Ishikawa (cell line): ENCODE data around the gene ARHGEF39.

ENCODE experiments used
- CEBPB ChIP-seq: IDR thresholded peaks from 2 replicates; pipeline ENCODE4 v1.6.1; 2012
- CREB1 ChIP-seq: IDR thresholded peaks from 2 replicates; pipeline ENCODE4 v1.6.1; 2012; ENCODE audit warnings: low read depth
- EGR1 ChIP-seq: IDR thresholded peaks from 2 replicates; pipeline ENCODE4 v1.6.1; 2012
- EP300 ChIP-seq: IDR thresholded peaks from 2 replicates; pipeline ENCODE4 v1.6.1; 2012; ENCODE audit warnings: borderline replicate concordance
- FOXM1 ChIP-seq: IDR thresholded peaks from 2 replicates; pipeline ENCODE4 v1.6.1; 2012; ENCODE audit warnings: low read depth, borderline replicate concordance
- MAX ChIP-seq: IDR thresholded peaks from 2 replicates; pipeline ENCODE4 v1.6.1; 2012
- RAD21 ChIP-seq: IDR thresholded peaks from 2 replicates; pipeline ENCODE4 v1.6.1; 2012; ENCODE audit warnings: low read depth
- REST ChIP-seq: IDR thresholded peaks from 2 replicates; pipeline ENCODE4 v1.6.1; 2012; ENCODE audit warnings: low read depth, mild to moderate bottlenecking
- TAF1 ChIP-seq: IDR thresholded peaks from 2 replicates; pipeline ENCODE4 v1.6.1; 2012; ENCODE audit warnings: low read depth, mild to moderate bottlenecking
- TCF12 ChIP-seq: IDR thresholded peaks from 2 replicates; pipeline ENCODE4 v1.6.1; 2012; ENCODE audit warnings: low read depth
- YY1 ChIP-seq: IDR thresholded peaks from 2 replicates; pipeline ENCODE4 v1.6.1; 2012; ENCODE audit warnings: low read depth
- TF ChIP-seq, protein P1 (sequence below): IDR thresholded peaks from 2 replicates; pipeline ENCODE4 v1.6.1; 2012

- TF ChIP-seq RAD21 (no peak), CREB1 (no peak), CEBPB (no peak), MAX (no peak), EP300 (no peak), TAF1 (no peak), EGR1 (no peak), REST (no peak), TCF12 (no peak), FOXM1 (no peak), YY1 (no peak)
- TF ChIP-seq, protein P1, sequence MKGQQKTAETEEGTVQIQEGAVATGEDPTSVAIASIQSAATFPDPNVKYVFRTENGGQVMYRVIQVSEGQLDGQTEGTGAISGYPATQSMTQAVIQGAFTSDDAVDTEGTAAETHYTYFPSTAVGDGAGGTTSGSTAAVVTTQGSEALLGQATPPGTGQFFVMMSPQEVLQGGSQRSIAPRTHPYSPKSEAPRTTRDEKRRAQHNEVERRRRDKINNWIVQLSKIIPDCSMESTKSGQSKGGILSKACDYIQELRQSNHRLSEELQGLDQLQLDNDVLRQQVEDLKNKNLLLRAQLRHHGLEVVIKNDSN, result no peak
These were observed 22.3 kb upstream of the ARHGEF39 start for GRCh38 chr9:35687306-35687705.
